HepG2 (cell line): ENCODE data around the gene MYO16. TPM values are rescaled to one million over a fixed set of nuclear protein-coding genes. Genes with fewer than 3 reads are reported as not detected.

Experiments
- ATAC-seq: fragments of 200-7000 bp; cut with Tn5 transposase; 3 replicates; pipeline ENCODE4 v1.9.1; 2020; ENCODE audit warnings: mild to moderate bottlenecking, moderate library complexity
- BruUV-seq: library from RNA; stranded (reverse); fragments of 400-500 nt; replicated peaks from 2 replicates; lab custom pipeline; 2021; lab: Mats Ljungman, UMichigan
- CTCF ChIA-PET: fragments of 300-600 bp; formaldehyde crosslinking; extraction: SDS; loops from one replicate; lab custom pipeline; 2021; ENCODE audit warnings: low total read pairs, inconsistent platforms, low intra/inter-chr PET ratio; lab: Yijun Ruan, JAX
- POLR2A ChIA-PET: fragments of 350-600 bp; sonication (Branson Sonifier 250); formaldehyde crosslinking; loops from one replicate; lab custom pipeline; 2020; ENCODE audit warnings: antibody characterized with exemption, inconsistent platforms; lab: Yijun Ruan, JAX
- DNase-seq: peaks from one replicate; pipeline ENCODE4 v3.0.0-alpha.2; 2015; ENCODE audit warnings: low spot score
- FAIRE-seq: peaks from 3 replicates; lab custom pipeline; 2011; peaks lifted over from hg19 to GRCh38; lab: Jason Lieb, UNC
- H2AFZ ChIP-seq: one replicate; pipeline ENCODE4 v1.6.1; 2011; ENCODE audit warnings: low read length, inconsistent platforms
- H3K27ac ChIP-seq: fragments of 300-600 bp; 3 replicates; pipeline ENCODE4 v1.8.0; 2011; ENCODE audit warnings: mixed run types, mild to moderate bottlenecking, mixed read lengths, low read length, inconsistent platforms; ENCODE audit not compliant: insufficient read depth; ENCODE audit errors: extremely low read length
- H3K27me3 ChIP-seq, 2 experiments: fragments of 200-600 bp in 1 of 2; 2 replicates in 1 of 2; 3 replicates in 1 of 2; pipeline versions ENCODE4 v1.6.0 to v1.8.0; 2011; ENCODE audit warnings: low read length in 2 of 2, mild to moderate bottlenecking in 2 of 2, moderate library complexity in 2 of 2, inconsistent platforms in 1 of 2; ENCODE audit not compliant: insufficient read depth in 2 of 2, control insufficient read depth in 1 of 2
- H3K36me3 ChIP-seq, 2 experiments: fragments of 200-600 bp in 1 of 2; replicated peaks in 1 of 2; 2 replicates in 1 of 2; 3 replicates in 1 of 2; pipeline versions ENCODE4 v1.5.1 to v1.8.0; 2011; ENCODE audit warnings: low read length in 2 of 2, inconsistent platforms in 1 of 2; ENCODE audit not compliant: insufficient read depth in 2 of 2, control insufficient read depth in 1 of 2
- H3K4me1 ChIP-seq: 2 replicates; pipeline ENCODE4 v1.5.1; 2012; ENCODE audit warnings: low read length, inconsistent platforms; ENCODE audit not compliant: insufficient read depth
- H3K4me2 ChIP-seq: 2 replicates; pipeline ENCODE4 v1.6.0; 2011; ENCODE audit warnings: low read depth, low read length, inconsistent platforms
- H3K4me3 ChIP-seq, 3 experiments: fragments of 200-600 bp in 1 of 3; sonication (generic), shearing (Covaris generic) in 1 of 3; replicated peaks in 1 of 3; 2 replicates each; pipeline ENCODE4 v1.5.1; 2011 to 2016; ENCODE audit warnings: low read length in 3 of 3, inconsistent platforms in 2 of 3, low read depth in 2 of 3, mild to moderate bottlenecking in 2 of 3, control low read depth in 1 of 3, mixed read lengths in 1 of 3; ENCODE audit not compliant: insufficient read depth in 1 of 3
- H3K79me2 ChIP-seq: one replicate; pipeline ENCODE4 v1.6.1; 2011; ENCODE audit warnings: low read length, inconsistent platforms; ENCODE audit not compliant: insufficient read depth
- H3K9ac ChIP-seq: 2 replicates; pipeline ENCODE4 v1.6.0; 2011; ENCODE audit warnings: mild to moderate bottlenecking, low read depth, low read length, inconsistent platforms; ENCODE audit not compliant: insufficient read depth
- H3K9me3 ChIP-seq: 2 replicates; pipeline ENCODE4 v1.5.1; 2012; ENCODE audit warnings: mild to moderate bottlenecking, low read length
- H4K20me1 ChIP-seq: 2 replicates; pipeline ENCODE4 v1.6.0; 2011; ENCODE audit warnings: inconsistent platforms, mild to moderate bottlenecking, low read length, moderate library complexity; ENCODE audit not compliant: insufficient read depth
- CCDC6 ChIP-seq: sonication (generic); formaldehyde crosslinking; IDR thresholded peaks from 2 replicates; pipeline ENCODE4 v1.8.1; 2022; ENCODE audit warnings: mild to moderate bottlenecking, missing genetic modification reagents, moderate library complexity
- CEBPB ChIP-seq: IDR thresholded peaks from 2 replicates; pipeline ENCODE4 v1.6.1; 2011; ENCODE audit warnings: low read depth, low read length, improper control_type of control experiment, borderline replicate concordance
- GFI1 ChIP-seq: sonication (generic); formaldehyde crosslinking; IDR thresholded peaks from 2 replicates; pipeline ENCODE4 v1.5.0; 2020; ENCODE audit warnings: missing genetic modification reagents, mild to moderate bottlenecking, borderline replicate concordance
- U2AF2 ChIP-seq: fragments of 200-400 bp; formaldehyde crosslinking; IDR thresholded peaks from 2 replicates; pipeline ENCODE4 v1.6.1; 2017; ENCODE audit warnings: low read depth, mild to moderate bottlenecking, low read length
- ZBTB21 ChIP-seq: sonication (generic); formaldehyde crosslinking; IDR thresholded peaks from 2 replicates; pipeline ENCODE4 v1.4.0; 2020; ENCODE audit warnings: missing genetic modification reagents
- ZNF614 ChIP-seq: IDR thresholded peaks from 2 replicates; pipeline ENCODE4 v1.6.1; 2018; ENCODE audit warnings: missing biosample characterization, missing genetic modification reagents, inconsistent platforms, borderline replicate concordance
- ZNF772 ChIP-seq: sonication (generic); formaldehyde crosslinking; IDR thresholded peaks from 2 replicates; pipeline ENCODE4 v1.5.0; 2020; ENCODE audit warnings: mild to moderate bottlenecking, missing genetic modification reagents
- WGBS: methylation state at CpG from one replicate; pipeline ENCODE4 v1.1.6; 2017; ENCODE audit warnings: low lambda C conversion rate; 5-methylcytosine and 5-hydroxymethylcytosine counted together
- in situ Hi-C: cut with HindIII; loops from 2 replicates; pipeline ENCODE4 v1.10.0; 2017; ENCODE audit warnings: low pct_unique_long_range_greater_than_20kb; ENCODE audit not compliant: extremely low pct_ligation_motif_present
- intact Hi-C: fragments of 100-400 bp; cut with micrococcal nuclease; formaldehyde crosslinking; loops from one replicate; pipeline ENCODE4 v1.10.0; 2022; ENCODE audit not compliant: unreplicated experiment
- polyA plus RNA-seq, 8 experiments: library from polyadenylated mRNA; depleted of rRNA in 3 of 8; stranded (reverse) in 7 of 8; unstranded in 1 of 8; fragments of >200 nt; fragmentation: Illumina TruSeq in 4 of 8; extraction: Trizol in 4 of 8; gene quantifications; 2 replicates each; pipeline versions ENCODE4 v1.2.1 to v1.2.3, GENCODE V29; 2011 to 2016; ENCODE audit warnings: low read depth in 4 of 8, missing spikeins in 1 of 8, mixed read lengths in 1 of 8; ENCODE audit not compliant: insufficient read depth in 1 of 8
- total RNA-seq, 5 experiments: library from RNA; depleted of rRNA; stranded (reverse); fragments of >200 nt; fragmentation: Illumina TruSeq; extraction: Trizol; gene quantifications; 2 replicates each; pipeline ENCODE4 v1.2.3, GENCODE V29; 2016; ENCODE audit warnings: low read depth in 1 of 5
- TF ChIP-seq, protein P1 (sequence below): sonication (generic); formaldehyde crosslinking; IDR thresholded peaks from 2 replicates; pipeline ENCODE4 v1.5.0; 2020; ENCODE audit warnings: missing genetic modification reagents
- TF ChIP-seq, protein P2 (sequence below): sonication (generic); formaldehyde crosslinking; IDR thresholded peaks from 2 replicates; pipeline ENCODE4 v1.5.0; 2020; ENCODE audit warnings: missing genetic modification reagents

MYO16 gene
- total and polyA plus RNA-seq, 2 of the 13 experiments (the other 11 are each of a cell fraction or from before 2014, with no cell fraction given) = not detected

GRCh38 chr13:108944760-108945159, 315.3 kb downstream of the MYO16 start:
- POLR2A ChIA-PET = no interaction called here
- no peak for ATAC-seq
- 0% methylated on average over 4 of the region's 4 CpGs for WGBS
- no peak overlapping the region for H3K4me2 ChIP-seq
- no peaks in the 10 kb centered on the region; the same call in 1 of the 2 replicates for H3K4me1 ChIP-seq
- in situ Hi-C loops = no loop called here
- H3K79me2 ChIP-seq = no peaks in the 10 kb centered on the region
- H3K4me3 ChIP-seq = no peak overlapping the region
- no peaks in the 10 kb centered on the region for H3K36me3 ChIP-seq
- TF ChIP-seq, protein P1, sequence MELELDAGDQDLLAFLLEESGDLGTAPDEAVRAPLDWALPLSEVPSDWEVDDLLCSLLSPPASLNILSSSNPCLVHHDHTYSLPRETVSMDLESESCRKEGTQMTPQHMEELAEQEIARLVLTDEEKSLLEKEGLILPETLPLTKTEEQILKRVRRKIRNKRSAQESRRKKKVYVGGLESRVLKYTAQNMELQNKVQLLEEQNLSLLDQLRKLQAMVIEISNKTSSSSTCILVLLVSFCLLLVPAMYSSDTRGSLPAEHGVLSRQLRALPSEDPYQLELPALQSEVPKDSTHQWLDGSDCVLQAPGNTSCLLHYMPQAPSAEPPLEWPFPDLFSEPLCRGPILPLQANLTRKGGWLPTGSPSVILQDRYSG (CRISPR knock-in tag) = no peak
- peak; percentile 10; the same call in 1 of the 2 replicates for TF ChIP-seq CEBPB
- CTCF ChIA-PET = no interaction called here
- H3K9ac ChIP-seq = no peak overlapping the region
- BruUV-seq = no TSS peak
- H3K27me3 ChIP-seq = no peaks in the 10 kb centered on the region
- FAIRE-seq = no peak
- no peak for DNase-seq
- intact Hi-C loops = no loop called here
- H3K27ac ChIP-seq = no peak overlapping the region
- H2AFZ ChIP-seq = no peak overlapping the region
- H4K20me1 ChIP-seq = no peaks in the 10 kb centered on the region
- H3K9me3 ChIP-seq = no peaks in the 10 kb centered on the region

GRCh38 chr13:108947551-108948030, 318.2 kb downstream of the MYO16 start:
- H3K4me2 ChIP-seq = no peak overlapping the region
- ATAC-seq (no peak), FAIRE-seq (no peak), DNase-seq (no peak)
- TF ChIP-seq ZBTB21 (CRISPR knock-in tag) (no peak), ZNF772 (CRISPR knock-in tag) (no peak), ZNF614 (CRISPR knock-in tag) (no peak), CCDC6 (no peak), U2AF2 (no peak), GFI1 (CRISPR knock-in tag) (no peak)
- TF ChIP-seq, protein P2, sequence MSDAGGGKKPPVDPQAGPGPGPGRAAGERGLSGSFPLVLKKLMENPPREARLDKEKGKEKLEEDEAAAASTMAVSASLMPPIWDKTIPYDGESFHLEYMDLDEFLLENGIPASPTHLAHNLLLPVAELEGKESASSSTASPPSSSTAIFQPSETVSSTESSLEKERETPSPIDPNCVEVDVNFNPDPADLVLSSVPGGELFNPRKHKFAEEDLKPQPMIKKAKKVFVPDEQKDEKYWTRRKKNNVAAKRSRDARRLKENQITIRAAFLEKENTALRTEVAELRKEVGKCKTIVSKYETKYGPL (CRISPR knock-in tag) = no peak
- in situ Hi-C loops (no loop called here), intact Hi-C loops (no loop called here)
- H3K27me3 ChIP-seq = no peaks in the 10 kb centered on the region
- no peaks in the 10 kb centered on the region for H3K36me3 ChIP-seq
- H3K9me3 ChIP-seq = no peaks in the 10 kb centered on the region
- no peak overlapping the region for H2AFZ ChIP-seq
- POLR2A ChIA-PET = no interaction called here
- WGBS = 38% methylated on average over 8 of the region's 8 CpGs
- no TSS peak for BruUV-seq
- no peaks in the 10 kb centered on the region; the same call in 1 of the 2 replicates for H3K4me1 ChIP-seq
- no peak overlapping the region for H3K27ac ChIP-seq
- CTCF ChIA-PET = no interaction called here
- no peaks in the 10 kb centered on the region for H4K20me1 ChIP-seq
- H3K4me3 ChIP-seq = no peak overlapping the region
- no peak overlapping the region for H3K9ac ChIP-seq
- H3K79me2 ChIP-seq = no peaks in the 10 kb centered on the region
